HG03460 (cell line): ENCODE results near the gene CCDC7.
"Not testable (repeated sequence)": the region's sequence is repeated elsewhere in the genome, so short reads cannot be mapped to it uniquely, and the experiment has no call there.

ENCODE experiments used
- ATAC-seq: cut with Tn5 transposase; IDR thresholded peaks from one replicate; pipeline ENCODE4 v1.9.1; 2021; ENCODE audit not compliant: unreplicated experiment

Gene CCDC7

GRCh38 chr10:32865170-32865569 lies 419.2 kb downstream of the CCDC7 start:
- ATAC-seq = no peak

DNA sequence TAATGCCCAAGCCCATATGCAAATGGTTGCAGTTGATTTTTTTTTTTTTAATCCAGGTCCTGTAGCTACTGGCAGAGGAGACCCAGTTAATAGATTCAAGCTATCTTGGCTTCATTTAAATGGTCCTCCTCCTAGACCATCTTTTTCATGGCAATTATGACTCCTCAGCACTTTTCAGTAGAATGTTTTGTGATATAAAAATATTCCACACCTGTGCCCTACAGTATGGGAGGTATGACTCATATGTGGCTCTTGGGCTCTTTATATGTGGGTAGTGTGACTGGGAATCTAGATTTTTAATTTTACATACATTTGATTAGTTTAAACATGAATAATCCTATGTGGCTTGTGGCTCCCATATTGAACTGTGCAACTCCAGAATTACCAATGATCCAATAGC lies 432.0 kb downstream of the CCDC7 start:
- ATAC-seq = no peak

GRCh38 chr10:32878646-32879045 lies 432.7 kb downstream of the CCDC7 start:
- ATAC-seq = no peak

GRCh38 chr10:32882076-32882475 lies 436.1 kb downstream of the CCDC7 start:
- ATAC-seq = no peak

- no peak for ATAC-seq
These were observed 441.5 kb downstream of the CCDC7 start for GRCh38 chr10:32887481-32887880.

DNA sequence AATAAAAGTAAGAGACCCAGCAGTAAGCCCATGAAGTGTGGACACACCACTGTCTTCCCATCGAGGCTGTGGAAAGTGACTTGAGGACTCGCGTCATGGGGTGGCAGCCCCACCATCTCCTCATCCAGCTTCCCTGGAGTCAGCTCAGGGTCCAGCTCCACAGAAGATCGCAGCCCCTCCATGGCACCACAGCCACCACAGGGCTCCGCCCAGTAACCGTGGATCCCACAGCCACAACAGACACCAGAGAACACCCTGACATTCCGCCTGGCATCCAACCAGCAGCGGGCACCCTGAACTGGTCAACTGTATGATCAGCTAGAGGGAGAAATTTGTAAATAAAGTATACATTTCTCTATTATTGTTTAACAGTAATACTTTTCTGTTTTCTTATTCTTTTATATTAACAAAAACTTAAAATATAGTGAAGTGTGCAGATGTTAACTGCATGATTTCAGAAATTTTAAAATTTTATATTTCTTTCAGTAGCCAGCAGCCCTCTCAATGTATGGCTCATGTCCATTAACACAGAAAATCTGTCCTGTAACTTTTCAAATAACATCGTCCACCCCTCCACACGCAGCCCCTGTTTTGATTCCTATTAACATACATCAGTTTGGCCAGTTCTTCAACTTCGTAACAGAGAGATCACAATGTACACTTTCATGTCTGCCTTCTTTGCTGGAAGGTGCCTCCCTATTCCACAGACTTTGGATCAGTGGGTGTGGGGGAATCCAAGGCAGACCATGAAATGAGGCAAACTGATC lies 442.4 kb downstream of the CCDC7 start:
- ATAC-seq = no peak

- no peak for ATAC-seq
These were observed 443.8 kb downstream of the CCDC7 start for GRCh38 chr10:32889631-32890212.

GRCh38 chr10:32890444-32890843 lies 444.5 kb downstream of the CCDC7 start:
- ATAC-seq = no peak

- no peak for ATAC-seq
These were observed 445.3 kb downstream of the CCDC7 start for GRCh38 chr10:32891261-32891660.

- ATAC-seq = no peak
These were observed 447.5 kb downstream of the CCDC7 start for GRCh38 chr10:32893434-32893833.

- ATAC-seq = no peak
These were observed 448.1 kb downstream of the CCDC7 start for GRCh38 chr10:32893916-32894664.

GRCh38 chr10:32895200-32895968 lies 449.4 kb downstream of the CCDC7 start:
- not testable (repeated sequence) for ATAC-seq

DNA sequence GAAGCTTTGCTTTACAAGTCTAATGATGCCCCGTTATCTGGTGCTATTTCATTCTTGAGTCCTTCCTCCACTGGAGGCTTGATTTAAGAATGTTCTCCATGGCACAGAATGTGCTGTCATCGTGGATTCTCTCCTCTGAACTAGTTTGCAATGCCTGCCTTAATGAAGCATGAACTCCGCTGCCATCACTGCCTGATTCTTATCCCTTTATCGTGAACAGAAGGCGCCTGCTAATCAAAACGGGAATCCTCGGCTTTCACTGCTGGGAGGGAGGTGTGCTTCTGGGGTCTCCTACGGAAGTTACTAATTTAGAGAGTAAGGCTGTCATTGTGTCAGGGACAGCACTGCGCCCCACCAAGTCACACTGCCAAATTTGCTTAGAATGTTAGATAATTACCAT lies 455.9 kb downstream of the CCDC7 start:
- no peak for ATAC-seq

GRCh38 chr10:32905466-32905865 lies 459.5 kb downstream of the CCDC7 start:
- no peak for ATAC-seq

GRCh38 chr10:32906595-32906994 lies 460.7 kb downstream of the CCDC7 start:
- no peak for ATAC-seq

GRCh38 chr10:32909456-32909855 lies 463.5 kb downstream of the CCDC7 start:
- ATAC-seq = no peak

GRCh38 chr10:32909970-32910369 lies 464.0 kb downstream of the CCDC7 start:
- ATAC-seq = not testable (repeated sequence)

- no peak for ATAC-seq
These were observed 465.5 kb downstream of the CCDC7 start for GRCh38 chr10:32911285-32912016.

GRCh38 chr10:32917817-32918216 lies 471.9 kb downstream of the CCDC7 start:
- ATAC-seq = not testable (repeated sequence)

DNA sequence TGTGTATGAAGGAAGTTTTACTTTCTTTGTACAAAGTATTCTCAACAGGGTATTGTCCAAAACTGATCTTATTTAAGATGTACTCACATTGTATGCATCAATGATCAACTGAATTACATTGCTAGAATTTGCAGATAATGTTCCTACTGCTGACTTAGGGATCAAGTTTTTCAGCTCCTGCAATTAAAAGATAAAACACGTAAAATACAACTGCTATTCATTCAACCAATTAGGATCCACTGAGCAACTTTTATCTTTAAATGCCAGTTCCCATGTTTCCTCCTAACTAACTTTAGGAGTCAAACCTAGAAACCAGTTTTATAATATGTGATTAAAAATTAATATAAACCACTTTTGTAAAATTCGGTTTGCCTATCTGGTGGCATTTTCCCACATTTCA lies 476.2 kb downstream of the CCDC7 start:
- no peak for ATAC-seq

DNA sequence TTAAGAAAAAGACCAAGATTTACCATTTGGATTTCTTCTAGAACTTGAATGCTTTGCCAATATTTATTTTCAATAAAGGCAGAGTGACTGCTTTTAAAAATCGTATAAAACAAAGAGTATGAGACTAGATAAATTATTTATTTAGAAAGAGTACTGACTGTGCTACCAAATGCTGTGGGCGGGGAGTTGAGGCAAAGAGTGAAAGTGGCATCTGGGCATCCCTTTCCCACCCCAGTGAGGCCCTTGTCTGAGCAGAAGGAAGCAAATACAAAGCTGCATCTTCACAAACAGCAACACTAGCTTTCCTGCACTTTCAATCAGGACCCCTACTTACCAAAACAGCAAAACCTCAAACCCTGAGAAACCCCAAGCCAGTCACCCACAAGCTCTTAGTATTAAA lies 477.2 kb downstream of the CCDC7 start:
- ATAC-seq = no peak
